Thoracic aorta (tissue), 2 donors: ENCODE results near the gene BCL7C. TPM values are rescaled to one million over a fixed set of nuclear protein-coding genes. Genes with fewer than 3 reads are reported as not detected.
A peak's percentile ranks its signal among the peaks of the same experiment; 100 is the strongest.

Experiments used
- ATAC-seq: fragments of 150-250 bp; one replicate; pipeline ENCODE4 v1.8.0; 2017; ENCODE audit warnings: low read depth; ENCODE audit not compliant: insufficient number of reproducible peaks, low FRiP score
- DNase-seq: peaks from one replicate; pipeline ENCODE4 v3.0.0-alpha.2; 2020; ENCODE audit warnings: low spot score
- H3K27ac ChIP-seq, 2 donors: fragments of 200-600 bp; sonication (generic); 1 replicate in 1 of 2; 2 replicates in 1 of 2; pipeline ENCODE4 v1.5.1; 2016; ENCODE audit warnings: mild to moderate bottlenecking in 2 of 2, moderate library complexity in 2 of 2
- H3K27me3 ChIP-seq: fragments of 200-600 bp; sonication (generic); replicated peaks from 2 replicates; pipeline ENCODE4 v1.6.0; 2016; ENCODE audit warnings: mild to moderate bottlenecking; ENCODE audit not compliant: insufficient read depth
- H3K36me3 ChIP-seq: fragments of 200-600 bp; sonication (generic); one replicate; pipeline ENCODE4 v1.5.1; 2016
- H3K4me1 ChIP-seq, 2 donors: fragments of 200-600 bp; sonication (generic); 1 replicate in 1 of 2; 2 replicates in 1 of 2; pipeline versions ENCODE4 v1.5.1 to v1.6.0; 2016; ENCODE audit warnings: low read depth in 2 of 2, mild to moderate bottlenecking in 1 of 2; ENCODE audit not compliant: control insufficient read depth in 1 of 2
- H3K4me3 ChIP-seq: fragments of 200-600 bp; sonication (generic); 2 replicates; pipeline ENCODE4 v1.5.1; 2016; ENCODE audit warnings: mild to moderate bottlenecking
- H3K9me3 ChIP-seq: fragments of 200-600 bp; sonication (generic); 2 replicates; pipeline ENCODE4 v1.5.1; 2016
- CTCF ChIP-seq: fragments of 200-600 bp; sonication (generic); IDR thresholded peaks from one replicate; pipeline ENCODE4 v1.5.1; 2019; ENCODE audit warnings: antibody characterized with exemption
- total RNA-seq, 2 donors: library from RNA; depleted of rRNA; stranded (reverse); fragments of >200 nt; gene quantifications; one replicate each; pipeline versions ENCODE4 v1.1.0 to v1.2.3, GENCODE V29; 2016

BCL7C gene
- total RNA-seq, 2 donors from 2014 or later, result 35.6 to 55.2 TPM

GRCh38 chr16:30903596-30903995 is 9.7 kb upstream of the BCL7C start:
- no peak for TF ChIP-seq CTCF
- no peaks in the 10 kb centered on the region for H3K36me3 ChIP-seq
- peak overlapping the region in 1 of 2 donors; percentile 92 for H3K27ac ChIP-seq
- no peak overlapping the region for H3K4me3 ChIP-seq
- peaks cover 12 to 15% of the 10 kb centered on the region in 2 donors for H3K4me1 ChIP-seq
- ATAC-seq (no peak), DNase-seq (no peak)
- H3K9me3 ChIP-seq, result no peaks in the 10 kb centered on the region
- no peaks in the 10 kb centered on the region for H3K27me3 ChIP-seq

GRCh38 chr16:30903002-30903401 is 9.1 kb upstream of the BCL7C start:
- H3K9me3 ChIP-seq, result no peaks in the 10 kb centered on the region
- TF ChIP-seq CTCF, result no peak
- H3K27ac ChIP-seq, result peak overlapping the region; percentile 76 to 92
- DNase-seq (no peak), ATAC-seq (no peak)
- peaks cover 12 to 15% of the 10 kb centered on the region in 2 donors for H3K4me1 ChIP-seq
- no peaks in the 10 kb centered on the region for H3K36me3 ChIP-seq
- no peaks in the 10 kb centered on the region for H3K27me3 ChIP-seq
- peak overlapping the region; percentile 81 for H3K4me3 ChIP-seq

GRCh38 chr16:30902029-30902972 is 8.4 kb upstream of the BCL7C start:
- Histone ChIP-seq H3K27ac (peak overlapping the region; percentile 76 to 92), H3K36me3 (no peaks in the 10 kb centered on the region), H3K4me3 (peak overlapping the region; percentile 81), H3K4me1 (peaks cover 12 to 18% of the 10 kb centered on the region in 2 donors), H3K9me3 (no peaks in the 10 kb centered on the region), H3K27me3 (no peaks in the 10 kb centered on the region)
- no peak for DNase-seq
- ATAC-seq, result peak; percentile 54
- peak; percentile 13 for TF ChIP-seq CTCF

GRCh38 chr16:30901201-30902028 is 7.5 kb upstream of the BCL7C start:
- no peak for TF ChIP-seq CTCF
- no peaks in the 10 kb centered on the region for H3K27me3 ChIP-seq
- no peaks in the 10 kb centered on the region for H3K36me3 ChIP-seq
- no peaks in the 10 kb centered on the region for H3K9me3 ChIP-seq
- DNase-seq, result no peak
- H3K4me1 ChIP-seq, result peaks cover 12 to 20% of the 10 kb centered on the region in 2 donors
- peak overlapping the region; percentile 72 to 77 for H3K27ac ChIP-seq
- peak overlapping the region; percentile 78 for H3K4me3 ChIP-seq
- no peak for ATAC-seq

- Histone ChIP-seq H3K27ac (no peak overlapping the region), H3K4me1 (peaks cover 16 to 28% of the 10 kb centered on the region in 2 donors), H3K4me3 (no peak overlapping the region), H3K27me3 (no peaks in the 10 kb centered on the region), H3K36me3 (no peaks in the 10 kb centered on the region), H3K9me3 (no peaks in the 10 kb centered on the region)
- DNase-seq (no peak), ATAC-seq (no peak)
- TF ChIP-seq CTCF, result no peak
Measured at GRCh38 chr16:30900588-30900987, 6.7 kb upstream of the BCL7C start.
